ENCODE data around the gene CNTFR. TPM values are rescaled to one million over a fixed set of nuclear protein-coding genes. Genes with fewer than 3 reads are reported as not detected.

Gene CNTFR
- total and polyA plus RNA-seq, 2 donors (not counting 1 experiment from before 2014, with no cell fraction given), result not detected

DNA sequence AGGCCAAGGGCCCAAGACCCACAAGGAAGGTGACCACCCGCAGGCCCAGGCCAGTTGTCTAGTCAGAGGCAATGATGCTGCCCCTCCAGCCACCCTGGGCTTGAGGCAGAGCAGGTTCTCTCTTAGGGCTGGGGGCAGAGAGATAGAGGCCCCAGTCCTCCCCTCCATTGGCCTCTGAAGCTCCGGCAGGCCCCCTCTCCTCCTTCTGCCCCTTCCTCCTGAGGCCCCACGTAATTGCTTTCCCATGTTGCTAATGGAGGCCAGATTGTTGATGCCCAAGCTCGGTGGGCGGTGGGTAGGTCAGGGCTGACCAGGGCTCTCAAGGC, 40.2 kb downstream of the CNTFR start:
- Histone ChIP-seq H3K4me1 (ENCODE audit: control insufficient read depth in 2 of 2, insufficient read depth in 2 of 2, low read length in 2 of 2) (no peaks in the 10 kb centered on the region), H3K4me2 (replicated peaks; ENCODE audit: low read depth, low read length, poor library complexity, severe bottlenecking) (no peak overlapping the region), H3K9ac (ENCODE audit: low read length) (no peak overlapping the region), H4K20me1 (ENCODE audit: control insufficient read depth, insufficient read depth, low read length, poor library complexity, severe bottlenecking) (no peaks in the 10 kb centered on the region), H2AFZ (ENCODE audit: insufficient read depth, low read depth, low read length, poor library complexity, severe bottlenecking) (no peak overlapping the region), H3K36me3 (replicated peaks in 1 of 2; ENCODE audit: control extremely low read depth in 1 of 2, control insufficient read depth in 1 of 2, extremely low read depth in 1 of 2, insufficient read depth in 2 of 2, low read length in 1 of 2) (no peaks in the 10 kb centered on the region), H3K27ac (ENCODE audit: low read length in 2 of 2) (no peak overlapping the region), H3K9me3 (ENCODE audit: control extremely low read depth in 1 of 3, control insufficient read depth in 2 of 3, insufficient read depth in 1 of 3, low read length in 2 of 3) (peaks cover 0 to 3% (median 0%) of the 10 kb centered on the region in 3 donors), H3K4me3 (ENCODE audit: control extremely low read depth in 1 of 5, extremely low read depth in 1 of 5, insufficient read depth in 1 of 5, low read depth in 2 of 5, low read length in 4 of 5) (no peak overlapping the region), H3K27me3 (replicated peaks in 1 of 4; ENCODE audit: control extremely low read depth in 1 of 4, control insufficient read depth in 3 of 4, insufficient read depth in 4 of 4, low read length in 3 of 4) (peaks cover 0 to 17% (median 5%) of the 10 kb centered on the region in 4 experiments), H3K79me2 (ENCODE audit: control insufficient read depth, insufficient read depth, low read length) (no peaks in the 10 kb centered on the region)
- intact Hi-C loops (cut with micrococcal nuclease), result loop anchor here (2.0 kb wide), 1 partner anchor 83 kb away; no protein-coding TSS in a partner anchor
- Mint-ChIP-seq H3K4me3 (no peak overlapping the region), H3K27me3 (peaks cover 28% of the 10 kb centered on the region), H3K4me1 (no peaks in the 10 kb centered on the region), H3K9me3 (ENCODE audit: insufficient read depth) (no peaks in the 10 kb centered on the region), H3K27ac (no peak overlapping the region)
- POLR2A ChIA-PET, result no interaction called here
- DNase-seq, result no peak
- CTCF ChIA-PET, result interaction anchor here (1.2 kb wide), 1 partner anchor 85 kb away, joined by 3 read pairs; no protein-coding TSS in a partner anchor
- no peak for ATAC-seq (ENCODE audit: low read depth)
- TF ChIP-seq, protein P1, sequence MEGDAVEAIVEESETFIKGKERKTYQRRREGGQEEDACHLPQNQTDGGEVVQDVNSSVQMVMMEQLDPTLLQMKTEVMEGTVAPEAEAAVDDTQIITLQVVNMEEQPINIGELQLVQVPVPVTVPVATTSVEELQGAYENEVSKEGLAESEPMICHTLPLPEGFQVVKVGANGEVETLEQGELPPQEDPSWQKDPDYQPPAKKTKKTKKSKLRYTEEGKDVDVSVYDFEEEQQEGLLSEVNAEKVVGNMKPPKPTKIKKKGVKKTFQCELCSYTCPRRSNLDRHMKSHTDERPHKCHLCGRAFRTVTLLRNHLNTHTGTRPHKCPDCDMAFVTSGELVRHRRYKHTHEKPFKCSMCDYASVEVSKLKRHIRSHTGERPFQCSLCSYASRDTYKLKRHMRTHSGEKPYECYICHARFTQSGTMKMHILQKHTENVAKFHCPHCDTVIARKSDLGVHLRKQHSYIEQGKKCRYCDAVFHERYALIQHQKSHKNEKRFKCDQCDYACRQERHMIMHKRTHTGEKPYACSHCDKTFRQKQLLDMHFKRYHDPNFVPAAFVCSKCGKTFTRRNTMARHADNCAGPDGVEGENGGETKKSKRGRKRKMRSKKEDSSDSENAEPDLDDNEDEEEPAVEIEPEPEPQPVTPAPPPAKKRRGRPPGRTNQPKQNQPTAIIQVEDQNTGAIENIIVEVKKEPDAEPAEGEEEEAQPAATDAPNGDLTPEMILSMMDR (IDR thresholded peaks at IDR 0.05), result no peak
- no peak for TF ChIP-seq EZH2 (IDR thresholded peaks at IDR 0.05; ENCODE audit: borderline replicate concordance, insufficient read depth, low read depth, low read length, poor library complexity, severe bottlenecking)
- WGBS (ENCODE audit: insufficient coverage), result 100% methylated on average over 1 of the region's 5 CpGs

DNA sequence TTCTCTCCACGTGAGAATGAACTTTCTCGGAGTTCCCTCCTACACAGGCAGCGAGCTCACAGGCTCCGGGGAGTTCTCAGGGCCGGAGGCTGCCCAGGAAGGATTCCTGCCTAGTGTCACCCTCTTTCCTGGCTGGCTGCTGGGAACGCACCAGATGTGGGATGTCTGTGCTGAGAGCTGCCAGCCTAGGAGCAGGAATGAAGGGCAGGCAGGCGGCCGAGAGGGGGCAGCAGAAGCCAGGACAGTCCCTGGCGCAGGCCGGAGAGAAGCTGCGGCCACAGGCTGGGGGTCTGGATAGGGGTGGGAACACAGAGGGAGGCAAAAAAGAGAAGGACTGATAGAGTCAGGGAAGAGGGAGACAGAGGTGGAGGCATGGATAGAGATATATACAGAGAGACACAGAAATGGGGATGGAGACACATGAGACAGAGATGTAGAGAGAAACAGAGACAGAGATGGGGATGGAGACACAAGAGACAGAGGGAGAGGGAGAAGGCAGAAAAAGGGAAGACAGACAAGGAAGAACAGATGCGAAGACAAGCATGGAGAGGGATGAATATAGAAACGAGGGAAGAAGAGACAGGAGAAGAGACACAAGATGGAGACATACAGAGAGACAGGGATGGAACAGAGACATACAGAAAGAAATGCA, 41.4 kb downstream of the CNTFR start:
- H3K79me2 ChIP-seq (ENCODE audit: control insufficient read depth, insufficient read depth, low read length), result no peaks in the 10 kb centered on the region
- WGBS (ENCODE audit: insufficient coverage), result 23% methylated on average over 13 of the region's 13 CpGs
- Mint-ChIP-seq H3K9me3 (ENCODE audit: insufficient read depth) (no peaks in the 10 kb centered on the region), H3K4me3 (no peak overlapping the region), H3K4me1 (no peaks in the 10 kb centered on the region), H3K27me3 (peaks cover 32% of the 10 kb centered on the region), H3K27ac (no peak overlapping the region)
- no peak overlapping the region for H3K4me3 ChIP-seq (ENCODE audit: control extremely low read depth in 1 of 5, extremely low read depth in 1 of 5, insufficient read depth in 1 of 5, low read depth in 2 of 5, low read length in 4 of 5)
- ChIA-PET POLR2A (interaction anchor here (0.6 kb wide), 1 partner anchor 34 kb away, joined by 5 read pairs; no protein-coding TSS in a partner anchor), CTCF (interaction anchor here (0.9 to 1.7 kb wide), 10 partner anchors 23 to 98 kb away, joined by 3 to 9 read pairs (median 3); partner anchors contain the start of gene GALT)
- H3K27me3 ChIP-seq (replicated peaks in 1 of 4; ENCODE audit: control extremely low read depth in 1 of 4, control insufficient read depth in 3 of 4, insufficient read depth in 4 of 4, low read length in 3 of 4), result peaks cover 0 to 17% (median 5%) of the 10 kb centered on the region in 4 experiments
- H3K36me3 ChIP-seq (replicated peaks in 1 of 2; ENCODE audit: control extremely low read depth in 1 of 2, control insufficient read depth in 1 of 2, extremely low read depth in 1 of 2, insufficient read depth in 2 of 2, low read length in 1 of 2), result no peaks in the 10 kb centered on the region
- intact Hi-C loops (cut with micrococcal nuclease), result loop anchor here (1.0 to 2.0 kb wide), 2 partner anchors 43 to 85 kb away; no protein-coding TSS in a partner anchor
- no peak overlapping the region for H3K9ac ChIP-seq (ENCODE audit: low read length)
- H3K27ac ChIP-seq (ENCODE audit: low read length in 2 of 2), result no peak overlapping the region
- no peaks in the 10 kb centered on the region for H4K20me1 ChIP-seq (ENCODE audit: control insufficient read depth, insufficient read depth, low read length, poor library complexity, severe bottlenecking)
- ATAC-seq (ENCODE audit: low read depth) (peak; percentile 41), DNase-seq (peak; percentile 43)
- H3K4me2 ChIP-seq (replicated peaks; ENCODE audit: low read depth, low read length, poor library complexity, severe bottlenecking), result no peak overlapping the region
- H3K4me1 ChIP-seq (ENCODE audit: control insufficient read depth in 2 of 2, insufficient read depth in 2 of 2, low read length in 2 of 2), result no peaks in the 10 kb centered on the region
- no peak overlapping the region for H2AFZ ChIP-seq (ENCODE audit: insufficient read depth, low read depth, low read length, poor library complexity, severe bottlenecking)
- no peak for TF ChIP-seq EZH2 (IDR thresholded peaks at IDR 0.05; ENCODE audit: borderline replicate concordance, insufficient read depth, low read depth, low read length, poor library complexity, severe bottlenecking)
- TF ChIP-seq, protein P1 (IDR thresholded peaks at IDR 0.05), result peak; percentile 58
- H3K9me3 ChIP-seq (ENCODE audit: control extremely low read depth in 1 of 3, control insufficient read depth in 2 of 3, insufficient read depth in 1 of 3, low read length in 2 of 3), result peaks cover 0 to 3% (median 0%) of the 10 kb centered on the region in 3 donors

Measured in B cell (primary cell).